ENCODE data around the gene VMP1. TPM values are rescaled to one million over a fixed set of nuclear protein-coding genes. Genes with fewer than 3 reads are reported as not detected.

Gene VMP1
- total and polyA plus RNA-seq, 2 of the 13 experiments (the other 11 are each of a cell fraction or from before 2014, with no cell fraction given), result 186 to 271 TPM

DNA sequence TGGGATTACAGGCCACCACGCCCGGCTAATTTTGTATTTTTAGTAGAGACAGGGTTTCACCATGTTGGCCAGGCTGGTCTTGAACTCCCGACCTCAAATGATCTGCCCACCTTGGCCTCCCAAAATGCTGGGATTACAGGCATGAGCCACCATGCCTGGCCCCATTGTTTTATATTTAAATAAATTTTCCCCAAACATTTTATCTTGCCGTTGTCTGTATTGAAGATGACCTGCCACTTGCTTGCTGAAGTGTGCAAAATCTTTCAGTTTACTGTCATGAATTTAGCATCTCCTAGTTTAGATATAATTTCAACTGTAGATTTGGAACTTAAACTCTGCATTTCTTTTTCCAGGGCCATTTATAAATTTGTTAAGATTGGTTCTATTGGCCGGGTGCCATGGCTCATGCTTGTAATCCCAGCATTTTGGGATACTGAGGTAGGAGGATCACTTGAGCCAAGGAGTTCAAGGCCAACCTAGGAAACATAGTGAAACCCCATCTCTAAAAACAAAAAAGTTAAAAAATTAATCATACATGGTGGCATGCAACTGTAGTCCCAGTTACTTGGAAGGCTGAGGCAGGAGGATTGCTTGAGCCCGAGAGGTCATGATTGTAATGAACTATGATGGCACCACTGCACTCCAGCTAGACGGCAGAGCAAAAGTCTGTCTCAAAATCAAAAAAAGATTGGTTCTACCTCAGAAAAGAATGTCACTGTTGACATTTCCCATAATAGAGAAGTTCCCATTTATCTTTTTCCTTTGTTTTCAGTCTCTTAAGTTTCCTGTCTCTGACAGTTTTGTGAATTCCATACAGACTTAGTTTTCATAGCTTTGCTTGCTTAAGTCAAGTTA, 84.4 kb downstream of the VMP1 start (continued):
- peak; percentile 24; the same call in 1 of the 2 replicates for TF ChIP-seq ETV5 (CRISPR knock-in tag; IDR thresholded peaks at IDR 0.05; ENCODE audit: borderline replicate concordance)
- no peak for TF ChIP-seq HDAC2 (CRISPR knock-in tag; IDR thresholded peaks at IDR 0.05)
- no peak for TF ChIP-seq SP4 (CRISPR knock-in tag; IDR thresholded peaks at IDR 0.05)
- peak; percentile 23 for TF ChIP-seq TEAD3 (CRISPR knock-in tag; optimal IDR thresholded peaks at IDR 0.05; ENCODE audit: borderline replicate concordance)
- TF ChIP-seq DNMT3B (CRISPR knock-in tag; conservative IDR thresholded peaks at IDR 0.05), result no peak
- TF ChIP-seq RFX3 (CRISPR knock-in tag; IDR thresholded peaks at IDR 0.05), result no peak
- no peak for TF ChIP-seq HNF4A (CRISPR knock-in tag; IDR thresholded peaks at IDR 0.05)
- no peak for TF ChIP-seq REXO4 (CRISPR knock-in tag; IDR thresholded peaks at IDR 0.05; ENCODE audit: borderline replicate concordance)
- no peak for TF ChIP-seq MAF1 (CRISPR knock-in tag; IDR thresholded peaks at IDR 0.05; ENCODE audit: borderline replicate concordance)
- TF ChIP-seq, protein P1, sequence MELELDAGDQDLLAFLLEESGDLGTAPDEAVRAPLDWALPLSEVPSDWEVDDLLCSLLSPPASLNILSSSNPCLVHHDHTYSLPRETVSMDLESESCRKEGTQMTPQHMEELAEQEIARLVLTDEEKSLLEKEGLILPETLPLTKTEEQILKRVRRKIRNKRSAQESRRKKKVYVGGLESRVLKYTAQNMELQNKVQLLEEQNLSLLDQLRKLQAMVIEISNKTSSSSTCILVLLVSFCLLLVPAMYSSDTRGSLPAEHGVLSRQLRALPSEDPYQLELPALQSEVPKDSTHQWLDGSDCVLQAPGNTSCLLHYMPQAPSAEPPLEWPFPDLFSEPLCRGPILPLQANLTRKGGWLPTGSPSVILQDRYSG (CRISPR knock-in tag; IDR thresholded peaks at IDR 0.05), result no peak
- TF ChIP-seq NCOA2 (CRISPR knock-in tag; IDR thresholded peaks at IDR 0.05), result peak; percentile 45; the same call in 1 of the 2 replicates
- no peak for TF ChIP-seq MAFG (CRISPR knock-in tag; IDR thresholded peaks at IDR 0.05)
- TF ChIP-seq, protein P2, sequence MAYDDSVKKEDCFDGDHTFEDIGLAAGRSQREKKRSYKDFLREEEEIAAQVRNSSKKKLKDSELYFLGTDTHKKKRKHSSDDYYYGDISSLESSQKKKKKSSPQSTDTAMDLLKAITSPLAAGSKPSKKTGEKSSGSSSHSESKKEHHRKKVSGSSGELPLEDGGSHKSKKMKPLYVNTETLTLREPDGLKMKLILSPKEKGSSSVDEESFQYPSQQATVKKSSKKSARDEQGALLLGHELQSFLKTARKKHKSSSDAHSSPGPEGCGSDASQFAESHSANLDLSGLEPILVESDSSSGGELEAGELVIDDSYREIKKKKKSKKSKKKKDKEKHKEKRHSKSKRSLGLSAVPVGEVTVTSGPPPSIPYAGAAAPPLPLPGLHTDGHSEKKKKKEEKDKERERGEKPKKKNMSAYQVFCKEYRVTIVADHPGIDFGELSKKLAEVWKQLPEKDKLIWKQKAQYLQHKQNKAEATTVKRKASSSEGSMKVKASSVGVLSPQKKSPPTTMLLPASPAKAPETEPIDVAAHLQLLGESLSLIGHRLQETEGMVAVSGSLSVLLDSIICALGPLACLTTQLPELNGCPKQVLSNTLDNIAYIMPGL (CRISPR knock-in tag; IDR thresholded peaks at IDR 0.05; ENCODE audit: borderline replicate concordance in 1 of 2, low read depth in 1 of 2), result no peak
- no peak for TF ChIP-seq KLF9 (CRISPR knock-in tag; IDR thresholded peaks at IDR 0.05; ENCODE audit: low read depth)
- TF ChIP-seq, protein P3, sequence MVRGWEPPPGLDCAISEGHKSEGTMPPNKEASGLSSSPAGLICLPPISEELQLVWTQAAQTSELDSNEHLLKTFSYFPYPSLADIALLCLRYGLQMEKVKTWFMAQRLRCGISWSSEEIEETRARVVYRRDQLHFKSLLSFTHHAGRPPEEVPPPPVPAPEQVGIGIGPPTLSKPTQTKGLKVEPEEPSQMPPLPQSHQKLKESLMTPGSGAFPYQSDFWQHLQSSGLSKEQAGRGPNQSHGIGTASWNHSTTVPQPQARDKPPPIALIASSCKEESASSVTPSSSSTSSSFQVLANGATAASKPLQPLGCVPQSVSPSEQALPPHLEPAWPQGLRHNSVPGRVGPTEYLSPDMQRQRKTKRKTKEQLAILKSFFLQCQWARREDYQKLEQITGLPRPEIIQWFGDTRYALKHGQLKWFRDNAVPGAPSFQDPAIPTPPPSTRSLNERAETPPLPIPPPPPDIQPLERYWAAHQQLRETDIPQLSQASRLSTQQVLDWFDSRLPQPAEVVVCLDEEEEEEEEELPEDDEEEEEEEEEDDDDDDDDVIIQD (CRISPR knock-in tag; IDR thresholded peaks at IDR 0.05; ENCODE audit: low read depth), result peak; percentile 18; the same call in 1 of the 2 replicates
- TF ChIP-seq JUND (CRISPR knock-in tag; IDR thresholded peaks at IDR 0.05), result no peak
- 0 out of 2 replicates have a peak, but pooled peaks have one; percentile 9 for TF ChIP-seq NR2F6 (IDR thresholded peaks at IDR 0.05)
- no peak for TF ChIP-seq NR2F6 (CRISPR knock-in tag; IDR thresholded peaks at IDR 0.05)
- no peak for TF ChIP-seq RFX1 (IDR thresholded peaks at IDR 0.05)
- no peak for TF ChIP-seq ZNF180 (CRISPR knock-in tag; IDR thresholded peaks at IDR 0.05; ENCODE audit: borderline replicate concordance, low read depth)
- TF ChIP-seq, protein P4, sequence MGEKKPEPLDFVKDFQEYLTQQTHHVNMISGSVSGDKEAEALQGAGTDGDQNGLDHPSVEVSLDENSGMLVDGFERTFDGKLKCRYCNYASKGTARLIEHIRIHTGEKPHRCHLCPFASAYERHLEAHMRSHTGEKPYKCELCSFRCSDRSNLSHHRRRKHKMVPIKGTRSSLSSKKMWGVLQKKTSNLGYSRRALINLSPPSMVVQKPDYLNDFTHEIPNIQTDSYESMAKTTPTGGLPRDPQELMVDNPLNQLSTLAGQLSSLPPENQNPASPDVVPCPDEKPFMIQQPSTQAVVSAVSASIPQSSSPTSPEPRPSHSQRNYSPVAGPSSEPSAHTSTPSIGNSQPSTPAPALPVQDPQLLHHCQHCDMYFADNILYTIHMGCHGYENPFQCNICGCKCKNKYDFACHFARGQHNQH (CRISPR knock-in tag; IDR thresholded peaks at IDR 0.05), result no peak
- TF ChIP-seq PLRG1 (conservative IDR thresholded peaks at IDR 0.05), result no peak
- no peak for TF ChIP-seq NCOA5 (CRISPR knock-in tag; IDR thresholded peaks at IDR 0.05)
- TF ChIP-seq, protein P5, sequence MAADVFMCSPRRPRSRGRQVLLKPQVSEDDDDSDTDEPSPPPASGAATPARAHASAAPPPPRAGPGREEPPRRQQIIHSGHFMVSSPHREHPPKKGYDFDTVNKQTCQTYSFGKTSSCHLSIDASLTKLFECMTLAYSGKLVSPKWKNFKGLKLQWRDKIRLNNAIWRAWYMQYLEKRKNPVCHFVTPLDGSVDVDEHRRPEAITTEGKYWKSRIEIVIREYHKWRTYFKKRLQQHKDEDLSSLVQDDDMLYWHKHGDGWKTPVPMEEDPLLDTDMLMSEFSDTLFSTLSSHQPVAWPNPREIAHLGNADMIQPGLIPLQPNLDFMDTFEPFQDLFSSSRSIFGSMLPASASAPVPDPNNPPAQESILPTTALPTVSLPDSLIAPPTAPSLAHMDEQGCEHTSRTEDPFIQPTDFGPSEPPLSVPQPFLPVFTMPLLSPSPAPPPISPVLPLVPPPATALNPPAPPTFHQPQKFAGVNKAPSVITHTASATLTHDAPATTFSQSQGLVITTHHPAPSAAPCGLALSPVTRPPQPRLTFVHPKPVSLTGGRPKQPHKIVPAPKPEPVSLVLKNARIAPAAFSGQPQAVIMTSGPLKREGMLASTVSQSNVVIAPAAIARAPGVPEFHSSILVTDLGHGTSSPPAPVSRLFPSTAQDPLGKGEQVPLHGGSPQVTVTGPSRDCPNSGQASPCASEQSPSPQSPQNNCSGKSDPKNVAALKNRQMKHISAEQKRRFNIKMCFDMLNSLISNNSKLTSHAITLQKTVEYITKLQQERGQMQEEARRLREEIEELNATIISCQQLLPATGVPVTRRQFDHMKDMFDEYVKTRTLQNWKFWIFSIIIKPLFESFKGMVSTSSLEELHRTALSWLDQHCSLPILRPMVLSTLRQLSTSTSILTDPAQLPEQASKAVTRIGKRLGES (CRISPR knock-in tag; IDR thresholded peaks at IDR 0.05; ENCODE audit: borderline replicate concordance), result no peak
